Karpas-422 (cell line): ENCODE results near the gene LRP1B. TPM values are rescaled to one million over a fixed set of nuclear protein-coding genes. Genes with fewer than 3 reads are reported as not detected.

ENCODE experiments used
- DNase-seq: peaks from one replicate; pipeline ENCODE4 v3.0.0-alpha.2; 2015
- H2AFZ ChIP-seq: fragments of 200-600 bp; sonication (generic); 2 replicates; pipeline ENCODE4 v1.6.1; 2014; ENCODE audit warnings: antibody characterized with exemption, low read length, mixed read lengths
- H3K27ac ChIP-seq: fragments of 200-600 bp; sonication (generic); 2 replicates; pipeline ENCODE4 v1.5.1; 2014; ENCODE audit warnings: mild to moderate bottlenecking, low read length, moderate library complexity
- H3K27me3 ChIP-seq: fragments of 200-600 bp; sonication (generic); 2 replicates; pipeline ENCODE4 v1.6.1; 2014; ENCODE audit warnings: low read length, mixed read lengths
- H3K36me3 ChIP-seq: fragments of 200-600 bp; sonication (generic); 2 replicates; pipeline ENCODE4 v1.6.1; 2014; ENCODE audit warnings: low read length, mixed read lengths; ENCODE audit not compliant: insufficient read depth
- H3K4me1 ChIP-seq: fragments of 200-600 bp; sonication (generic); 2 replicates; pipeline ENCODE4 v1.6.1; 2014; ENCODE audit warnings: mild to moderate bottlenecking, low read length, mixed read lengths
- H3K4me2 ChIP-seq: fragments of 200-600 bp; sonication (generic); 2 replicates; pipeline ENCODE4 v1.6.1; 2014; ENCODE audit warnings: low read length, low read depth, mild to moderate bottlenecking; ENCODE audit not compliant: poor library complexity, severe bottlenecking
- H3K4me3 ChIP-seq: fragments of 200-600 bp; sonication (generic); 2 replicates; pipeline ENCODE4 v1.5.1; 2014; ENCODE audit warnings: mild to moderate bottlenecking, antibody characterized with exemption, low read length, mixed read lengths
- H3K79me2 ChIP-seq: fragments of 200-600 bp; sonication (generic); 2 replicates; pipeline ENCODE4 v1.6.1; 2014; ENCODE audit warnings: mild to moderate bottlenecking, low read length, mixed read lengths
- H3K9ac ChIP-seq: fragments of 200-600 bp; sonication (generic); 2 replicates; pipeline ENCODE4 v1.6.0; 2014; ENCODE audit warnings: low read length
- H3K9me2 ChIP-seq: fragments of 200-600 bp; sonication (generic), shearing (Covaris generic); replicated peaks from 2 replicates; pipeline ENCODE4 v1.6.0; 2014; ENCODE audit warnings: mild to moderate bottlenecking, low read length, moderate library complexity; ENCODE audit not compliant: insufficient read depth
- H3K9me3 ChIP-seq: fragments of 300-700, 200-600 bp; sonication (generic); 2 replicates; pipeline ENCODE4 v1.6.1; 2014; ENCODE audit warnings: low read length, mixed read lengths
- H4K20me1 ChIP-seq: fragments of 200-600 bp; sonication (generic); 2 replicates; pipeline ENCODE4 v1.6.1; 2014; ENCODE audit warnings: mild to moderate bottlenecking, antibody characterized with exemption, low read length, low read depth; ENCODE audit not compliant: insufficient read depth
- total RNA-seq: library from RNA; depleted of rRNA; stranded (reverse); fragments of >200 nt; shearing (Covaris generic); gene quantifications from 2 replicates; pipeline ENCODE4 v1.2.3, GENCODE V29; 2014; ENCODE audit warnings: low replicate concordance

LRP1B gene
- total RNA-seq, 1 experiment from 2014 or later: not detected

DNA sequence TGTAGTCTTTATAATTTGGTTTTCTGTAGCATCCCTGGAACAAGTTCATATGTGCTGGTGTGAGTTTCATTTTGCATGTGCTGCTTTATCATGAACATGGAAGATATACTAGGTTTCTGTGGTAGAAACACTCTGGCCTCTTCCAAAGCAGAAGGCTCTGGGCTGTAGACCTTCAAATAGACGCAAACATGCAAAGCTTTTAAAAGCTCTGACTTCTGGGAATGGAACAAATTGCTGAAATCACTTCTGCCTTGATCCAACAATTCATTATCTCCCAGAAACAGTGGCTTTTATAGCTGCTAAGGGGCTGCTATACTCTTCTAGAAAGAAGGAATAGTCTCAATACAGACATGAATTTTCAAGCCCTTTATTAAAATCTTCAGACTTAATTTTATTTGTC lies 382.2 kb downstream of the LRP1B start:
- Histone ChIP-seq H3K9me3 (peaks cover 19% of the 10 kb centered on the region), H3K27ac (no peak overlapping the region), H3K27me3 (no peaks in the 10 kb centered on the region), H3K9ac (no peak overlapping the region), H3K79me2 (no peaks in the 10 kb centered on the region), H4K20me1 (no peaks in the 10 kb centered on the region), H3K4me1 (no peaks in the 10 kb centered on the region), H3K9me2 (no peaks in the 10 kb centered on the region), H2AFZ (no peak overlapping the region), H3K4me2 (no peak overlapping the region), H3K4me3 (no peak overlapping the region), H3K36me3 (no peaks in the 10 kb centered on the region)
- DNase-seq: no peak

DNA sequence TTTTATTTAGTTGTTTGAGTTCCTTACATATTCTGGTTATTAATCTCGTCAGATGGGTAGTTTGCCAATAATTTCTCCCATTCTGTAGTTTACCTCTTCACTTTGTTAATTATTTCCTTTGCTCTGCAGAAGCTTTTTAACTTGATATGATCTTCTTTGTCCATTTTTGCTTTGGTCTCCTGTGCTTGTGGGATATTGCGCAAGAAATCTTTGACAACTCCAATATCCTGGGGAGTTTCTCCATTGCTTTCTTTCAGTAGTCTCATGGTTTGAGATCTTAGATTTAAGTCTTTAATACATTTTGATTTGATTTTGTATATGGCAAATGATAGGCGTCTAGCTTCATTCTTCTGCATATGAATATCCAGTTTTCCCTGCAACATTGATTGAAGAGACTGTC lies 389.2 kb downstream of the LRP1B start:
- H3K9me2 ChIP-seq: no peaks in the 10 kb centered on the region
- H3K27me3 ChIP-seq: no peaks in the 10 kb centered on the region
- no peaks in the 10 kb centered on the region for H3K79me2 ChIP-seq
- H3K4me1 ChIP-seq: no peaks in the 10 kb centered on the region
- no peak overlapping the region for H3K9ac ChIP-seq
- DNase-seq: no peak
- no peak overlapping the region for H3K4me2 ChIP-seq
- peaks cover 6% of the 10 kb centered on the region for H3K9me3 ChIP-seq
- no peak overlapping the region for H3K4me3 ChIP-seq
- H3K36me3 ChIP-seq: no peaks in the 10 kb centered on the region
- H4K20me1 ChIP-seq: no peaks in the 10 kb centered on the region
- H2AFZ ChIP-seq: no peak overlapping the region
- H3K27ac ChIP-seq: no peak overlapping the region

DNA sequence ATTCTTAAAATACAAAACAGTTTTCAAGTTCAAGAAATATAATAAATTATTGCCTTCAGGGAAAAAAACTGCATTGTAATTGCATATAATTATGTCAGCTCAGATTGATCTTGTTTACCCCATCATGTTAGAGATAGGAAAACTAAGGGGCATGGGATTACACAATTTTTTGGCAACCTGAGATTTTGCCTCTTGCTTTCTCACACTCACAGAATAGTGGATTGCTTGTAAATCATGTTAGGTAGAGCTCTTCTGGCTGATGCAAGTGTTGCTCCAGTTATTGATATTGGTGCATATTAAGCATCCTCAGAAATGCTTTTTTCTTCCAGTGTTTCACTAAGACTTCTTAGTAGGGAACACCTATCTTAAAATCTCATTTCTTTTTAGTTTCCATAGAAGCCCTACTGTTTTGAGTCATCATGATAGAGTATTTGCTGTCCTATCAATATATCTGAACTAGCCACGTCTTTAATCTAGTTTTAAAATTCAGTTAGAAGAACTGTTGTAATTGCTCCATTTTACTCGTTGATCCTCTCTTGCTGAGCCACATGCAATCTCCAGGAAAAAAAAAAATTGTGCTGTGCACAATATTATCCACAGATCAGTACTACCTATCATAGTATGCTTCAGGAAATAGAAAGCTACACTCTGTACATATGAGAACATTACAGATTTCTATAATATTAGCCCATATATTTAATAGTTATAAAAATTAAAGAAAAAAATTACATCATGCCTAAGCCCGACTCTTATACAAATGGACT lies 393.1 kb downstream of the LRP1B start:
- H3K4me2 ChIP-seq: no peak overlapping the region
- DNase-seq: no peak

DNA sequence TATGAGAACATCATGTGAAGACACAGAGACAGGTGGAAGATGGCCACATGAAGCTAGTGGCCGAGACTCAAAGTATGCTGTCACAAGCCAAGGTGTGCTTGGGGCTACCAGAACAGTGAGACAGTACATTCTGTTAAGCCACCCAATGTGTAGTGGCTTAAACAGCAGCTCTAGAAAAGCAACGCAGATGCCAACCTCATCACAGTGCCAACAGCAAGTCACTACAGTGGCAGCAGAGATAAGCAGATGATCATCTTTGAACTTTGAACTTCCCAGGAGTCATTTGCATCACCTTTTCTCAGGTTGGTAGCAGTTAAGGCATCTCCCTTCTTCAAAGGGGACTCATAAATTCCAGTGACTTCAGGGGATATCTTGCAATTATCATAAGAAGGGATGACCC lies 394.4 kb downstream of the LRP1B start:
- Histone ChIP-seq H3K4me2 (no peak overlapping the region), H3K79me2 (no peaks in the 10 kb centered on the region), H3K27ac (no peak overlapping the region), H3K4me3 (no peak overlapping the region), H3K36me3 (no peaks in the 10 kb centered on the region), H4K20me1 (no peaks in the 10 kb centered on the region), H3K9me2 (no peaks in the 10 kb centered on the region), H3K27me3 (no peaks in the 10 kb centered on the region), H2AFZ (no peak overlapping the region), H3K9me3 (peaks cover 3% of the 10 kb centered on the region; the same call in 1 of the 2 replicates), H3K9ac (no peak overlapping the region), H3K4me1 (no peaks in the 10 kb centered on the region)
- no peak for DNase-seq

More for the DNA sequence above, 393.1 kb downstream of the LRP1B start:
- H3K79me2 ChIP-seq: no peaks in the 10 kb centered on the region
- no peaks in the 10 kb centered on the region for H4K20me1 ChIP-seq
- H3K9me3 ChIP-seq: peaks cover 3% of the 10 kb centered on the region
- H3K4me3 ChIP-seq: no peak overlapping the region
- H3K36me3 ChIP-seq: no peaks in the 10 kb centered on the region
- H3K4me1 ChIP-seq: no peaks in the 10 kb centered on the region
- no peaks in the 10 kb centered on the region for H3K27me3 ChIP-seq
- H2AFZ ChIP-seq: no peak overlapping the region
- no peaks in the 10 kb centered on the region for H3K9me2 ChIP-seq
- H3K27ac ChIP-seq: no peak overlapping the region
- no peak overlapping the region for H3K9ac ChIP-seq

DNA sequence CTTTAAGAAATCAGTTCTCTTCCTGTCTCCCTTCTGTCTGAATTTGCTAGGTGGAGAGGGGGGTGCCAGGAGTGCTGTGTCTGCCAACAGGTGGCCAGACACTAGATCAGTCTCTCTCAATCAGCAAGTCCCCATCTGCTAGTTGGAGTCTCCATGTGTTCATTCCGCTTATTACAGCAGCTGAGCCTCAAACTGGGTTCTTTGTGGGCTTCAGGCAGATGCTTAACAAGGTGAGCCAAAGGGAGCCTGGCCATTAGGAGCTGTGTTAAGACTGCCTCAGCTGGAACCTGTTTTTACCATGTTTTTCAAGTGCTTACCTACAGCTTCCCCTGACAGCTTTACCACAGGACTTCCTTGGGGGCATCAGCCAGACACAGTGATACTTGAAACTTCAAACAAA lies 401.9 kb downstream of the LRP1B start:
- no peak overlapping the region for H3K27ac ChIP-seq
- no peaks in the 10 kb centered on the region for H3K27me3 ChIP-seq
- no peaks in the 10 kb centered on the region for H3K79me2 ChIP-seq
- H3K9ac ChIP-seq: no peak overlapping the region
- H3K4me3 ChIP-seq: no peak overlapping the region
- H3K9me2 ChIP-seq: no peaks in the 10 kb centered on the region; the same call in 1 of the 2 replicates
- peaks cover 9% of the 10 kb centered on the region for H3K9me3 ChIP-seq
- no peak overlapping the region for H3K4me2 ChIP-seq
- no peaks in the 10 kb centered on the region for H3K36me3 ChIP-seq
- no peak for DNase-seq
- H4K20me1 ChIP-seq: no peaks in the 10 kb centered on the region
- no peaks in the 10 kb centered on the region for H3K4me1 ChIP-seq
- no peak overlapping the region for H2AFZ ChIP-seq

DNA sequence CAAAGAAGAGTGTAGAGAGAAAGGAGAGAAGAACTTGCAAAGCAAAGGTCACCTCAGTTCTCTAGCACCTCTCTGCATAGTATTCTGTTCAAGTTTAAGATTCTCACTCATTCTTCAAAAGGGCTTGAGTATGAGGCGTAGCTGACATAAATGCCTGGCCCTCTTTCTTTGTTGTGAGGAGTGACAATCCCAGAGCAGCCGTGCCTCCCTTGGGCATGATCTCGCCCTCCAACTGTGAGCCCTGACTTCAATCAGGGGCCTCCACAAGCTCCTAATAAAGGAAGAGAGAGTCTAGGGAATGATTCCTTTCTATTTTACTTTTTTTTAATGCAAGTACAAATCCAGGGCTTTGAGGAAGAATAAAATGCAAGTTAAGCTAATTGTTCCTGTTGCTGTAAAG lies 402.7 kb downstream of the LRP1B start:
- Histone ChIP-seq H3K9ac (no peak overlapping the region), H3K9me3 (peaks cover 7% of the 10 kb centered on the region), H3K79me2 (no peaks in the 10 kb centered on the region), H2AFZ (no peak overlapping the region), H3K9me2 (no peaks in the 10 kb centered on the region; the same call in 1 of the 2 replicates), H3K27me3 (no peaks in the 10 kb centered on the region), H3K27ac (no peak overlapping the region), H3K36me3 (no peaks in the 10 kb centered on the region), H3K4me3 (no peak overlapping the region), H3K4me2 (no peak overlapping the region), H4K20me1 (no peaks in the 10 kb centered on the region), H3K4me1 (no peaks in the 10 kb centered on the region)
- no peak for DNase-seq

DNA sequence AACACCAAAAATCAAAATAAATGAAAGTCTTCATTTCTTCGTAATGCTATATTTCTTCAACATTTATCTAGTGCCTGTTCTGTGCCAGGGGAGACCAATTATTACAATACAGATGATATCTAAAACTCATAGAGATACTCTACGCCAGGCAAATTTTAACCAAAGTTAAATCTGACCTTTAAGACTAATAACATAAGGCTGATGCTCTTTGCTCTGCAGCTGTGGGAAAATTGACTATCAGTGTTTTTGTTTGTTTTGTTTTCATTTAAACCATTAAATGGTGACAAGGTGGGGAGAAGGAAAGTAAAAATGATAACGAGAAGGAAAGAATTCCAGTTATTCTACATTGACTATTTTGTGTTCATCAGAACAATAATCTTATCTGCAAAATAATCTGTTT lies 406.4 kb downstream of the LRP1B start:
- no peaks in the 10 kb centered on the region for H3K4me1 ChIP-seq
- H3K4me2 ChIP-seq: no peak overlapping the region
- H3K9ac ChIP-seq: no peak overlapping the region
- H3K27ac ChIP-seq: no peak overlapping the region
- no peaks in the 10 kb centered on the region for H3K36me3 ChIP-seq
- H4K20me1 ChIP-seq: no peaks in the 10 kb centered on the region
- H2AFZ ChIP-seq: no peak overlapping the region
- peaks cover 20% of the 10 kb centered on the region for H3K9me3 ChIP-seq
- no peaks in the 10 kb centered on the region for H3K27me3 ChIP-seq
- H3K9me2 ChIP-seq: no peaks in the 10 kb centered on the region
- no peak overlapping the region for H3K4me3 ChIP-seq
- H3K79me2 ChIP-seq: no peaks in the 10 kb centered on the region
- DNase-seq: no peak

DNA sequence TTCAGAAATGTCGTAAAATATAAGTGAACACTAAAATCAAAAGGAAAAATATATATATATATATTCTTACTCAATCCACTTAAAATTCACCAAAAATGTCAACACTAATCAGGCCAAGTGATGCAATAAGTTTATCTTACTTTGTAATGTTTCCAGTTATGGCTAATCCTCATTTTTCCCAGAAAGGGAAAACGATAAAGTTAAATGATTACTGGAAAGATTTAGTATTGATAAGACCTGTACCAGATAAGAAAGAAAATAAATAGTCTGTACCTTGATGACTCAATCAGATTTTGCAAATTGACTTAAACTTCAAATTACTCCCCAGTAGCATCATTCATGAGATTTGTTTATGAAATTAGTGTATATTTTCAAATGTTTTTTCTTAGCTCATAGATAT lies 407.0 kb downstream of the LRP1B start:
- no peak overlapping the region for H3K27ac ChIP-seq
- no peak overlapping the region for H3K4me3 ChIP-seq
- H3K9me2 ChIP-seq: no peaks in the 10 kb centered on the region

More for the DNA sequence above, 407.0 kb downstream of the LRP1B start:
- no peaks in the 10 kb centered on the region for H4K20me1 ChIP-seq
- no peaks in the 10 kb centered on the region for H3K36me3 ChIP-seq
- H3K79me2 ChIP-seq: no peaks in the 10 kb centered on the region
- peaks cover 20% of the 10 kb centered on the region for H3K9me3 ChIP-seq
- no peak overlapping the region for H3K9ac ChIP-seq
- no peaks in the 10 kb centered on the region for H3K27me3 ChIP-seq
- H3K4me2 ChIP-seq: no peak overlapping the region
- no peaks in the 10 kb centered on the region for H3K4me1 ChIP-seq
- no peak overlapping the region for H2AFZ ChIP-seq
- DNase-seq: no peak
